ENCODE data around the gene PCDHGA8.
"Not testable (repeated sequence)": the region's sequence is repeated elsewhere in the genome, so short reads cannot be mapped to it uniquely, and the experiment has no call there.

Gene PCDHGA8

GRCh38 chr5:141369994-141370848 lies 22.2 kb upstream of the PCDHGA8 start, which contains the start of gene PCDHGB3:
PCDHGB3 (plus strand) TSS chr5:141370242; CDS start chr5:141370395, 153 bp downstream.
- H3K4me3 ChIP-seq (ENCODE audit: low read depth, low read length), result no peak within 1 kb of the TSS

DNA sequence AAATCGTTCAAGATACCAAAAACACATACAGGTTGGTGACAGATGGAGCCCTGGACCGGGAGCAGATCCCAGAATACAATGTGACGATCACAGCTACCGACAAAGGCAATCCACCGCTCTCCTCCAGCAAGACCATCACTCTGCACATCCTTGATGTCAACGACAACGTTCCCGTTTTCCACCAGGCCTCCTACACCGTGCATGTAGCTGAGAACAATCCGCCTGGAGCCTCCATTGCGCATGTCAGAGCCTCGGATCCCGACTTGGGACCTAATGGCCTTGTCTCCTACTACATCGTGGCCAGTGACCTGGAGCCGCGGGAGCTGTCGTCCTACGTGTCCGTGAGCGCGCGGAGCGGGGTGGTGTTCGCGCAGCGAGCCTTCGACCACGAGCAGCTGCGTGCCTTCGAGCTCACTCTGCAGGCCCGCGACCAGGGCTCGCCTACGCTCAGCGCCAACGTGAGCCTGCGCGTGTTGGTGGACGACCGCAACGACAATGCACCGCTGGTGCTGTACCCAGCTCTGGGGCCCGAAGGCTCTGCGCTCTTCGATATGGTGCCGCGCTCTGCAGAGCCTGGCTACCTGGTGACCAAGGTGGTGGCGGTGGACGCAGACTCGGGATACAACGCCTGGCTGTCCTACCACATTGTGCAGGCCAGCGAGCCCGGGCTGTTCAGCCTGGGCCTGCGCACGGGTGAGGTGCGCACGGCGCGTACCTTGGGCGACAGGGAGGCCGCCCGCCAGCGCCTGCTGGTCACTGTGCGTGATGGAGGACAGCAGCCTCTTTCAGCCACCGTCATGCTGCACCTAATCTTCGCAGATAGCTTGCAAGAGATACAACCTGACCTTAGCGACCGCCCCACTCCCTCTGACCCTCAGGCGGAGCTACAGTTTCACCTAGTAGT lies 20.6 kb upstream of the PCDHGA8 start:
- no peak overlapping the region for H3K4me3 ChIP-seq (ENCODE audit: low read depth, low read length)

DNA sequence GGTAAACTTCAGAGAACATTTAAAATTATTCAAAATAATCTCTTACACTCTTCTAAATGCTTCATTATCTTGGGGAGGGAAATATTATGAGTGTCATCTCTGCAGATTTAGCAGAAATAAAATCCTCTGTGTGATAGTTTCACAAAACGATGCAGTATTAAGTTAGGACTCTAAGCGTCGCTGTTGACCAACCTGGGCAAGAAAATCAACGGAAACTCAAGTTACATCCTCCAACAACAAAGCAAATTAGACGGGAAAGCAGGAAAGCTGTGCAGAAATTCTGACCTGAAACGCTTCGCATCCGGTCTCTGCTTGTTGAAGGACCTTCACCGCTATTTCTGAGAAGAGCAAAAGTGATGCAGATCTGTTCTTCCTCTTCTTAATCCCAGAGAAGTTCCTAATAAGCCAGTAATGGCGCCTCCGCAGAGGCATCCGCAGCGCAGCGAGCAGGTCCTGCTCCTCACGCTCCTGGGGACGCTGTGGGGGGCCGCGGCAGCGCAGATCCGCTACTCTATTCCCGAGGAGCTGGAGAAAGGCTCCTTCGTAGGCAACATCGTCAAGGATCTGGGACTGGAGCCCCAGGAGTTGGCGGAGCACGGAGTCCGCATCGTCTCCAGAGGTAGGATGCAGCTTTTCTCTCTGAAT lies 18.6 kb upstream of the PCDHGA8 start, which contains the start of gene PCDHGA6:
Gene PCDHGA6, plus strand, starts transcription at position 219 of the 645 bp plus-strand sequence. Its CDS starts 193 bp downstream, at position 412.
- H3K4me3 ChIP-seq (ENCODE audit: low read depth, low read length), result no peak within 1 kb of the TSS

DNA sequence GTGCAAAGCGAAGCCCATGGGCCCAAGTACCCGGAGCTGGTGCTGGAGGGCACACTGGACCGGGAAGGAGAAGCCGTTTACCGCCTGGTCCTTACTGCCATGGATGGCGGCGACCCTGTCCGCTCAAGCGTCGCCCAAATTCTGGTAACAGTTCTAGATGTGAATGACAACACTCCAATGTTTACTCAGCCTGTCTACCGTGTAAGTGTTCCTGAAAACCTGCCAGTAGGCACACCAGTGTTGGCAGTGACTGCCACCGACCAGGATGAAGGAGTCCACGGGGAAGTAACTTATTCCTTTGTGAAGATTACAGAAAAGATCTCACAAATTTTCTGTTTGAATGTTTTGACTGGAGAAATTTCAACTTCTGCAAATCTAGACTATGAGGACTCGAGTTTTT lies 17.8 kb upstream of the PCDHGA8 start:
- H3K4me3 ChIP-seq (ENCODE audit: low read depth, low read length), result no peak overlapping the region

DNA sequence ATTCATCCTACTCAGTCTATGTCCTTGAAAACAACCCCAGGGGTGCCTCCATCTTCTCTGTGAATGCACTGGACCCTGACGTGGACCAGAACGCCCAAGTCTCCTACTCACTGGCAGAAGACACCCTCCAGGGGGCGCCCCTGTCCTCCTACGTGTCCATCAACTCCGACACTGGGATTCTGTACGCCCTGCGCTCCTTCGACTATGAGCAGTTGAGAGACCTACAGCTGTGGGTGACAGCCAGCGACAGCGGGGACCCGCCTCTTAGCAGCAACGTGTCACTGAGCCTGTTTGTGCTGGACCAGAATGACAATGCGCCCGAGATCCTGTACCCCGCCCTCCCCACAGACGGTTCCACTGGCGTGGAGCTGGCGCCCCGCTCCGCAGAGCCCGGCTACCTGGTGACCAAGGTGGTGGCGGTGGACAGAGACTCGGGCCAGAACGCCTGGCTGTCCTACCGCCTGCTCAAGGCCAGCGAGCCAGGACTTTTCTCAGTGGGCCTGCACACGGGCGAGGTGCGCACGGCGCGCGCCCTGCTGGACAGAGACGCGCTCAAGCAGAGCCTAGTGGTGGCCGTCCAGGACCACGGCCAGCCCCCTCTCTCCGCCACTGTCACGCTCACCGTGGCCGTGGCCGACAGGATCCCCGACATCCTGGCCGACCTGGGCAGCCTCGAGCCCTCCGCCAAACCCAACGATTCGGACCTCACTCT lies 16.8 kb upstream of the PCDHGA8 start:
- H3K4me3 ChIP-seq (ENCODE audit: low read depth, low read length), result not testable (repeated sequence)

- H3K4me3 ChIP-seq (ENCODE audit: low read depth, low read length), result no peak within 1 kb of the TSS
Observed at GRCh38 chr5:141382469-141383294, 9.8 kb upstream of the PCDHGA8 start, which contains the start of gene PCDHGA7. PCDHGA7 (plus strand) TSS chr5:141382742; CDS start chr5:141382900, 158 bp downstream.

DNA sequence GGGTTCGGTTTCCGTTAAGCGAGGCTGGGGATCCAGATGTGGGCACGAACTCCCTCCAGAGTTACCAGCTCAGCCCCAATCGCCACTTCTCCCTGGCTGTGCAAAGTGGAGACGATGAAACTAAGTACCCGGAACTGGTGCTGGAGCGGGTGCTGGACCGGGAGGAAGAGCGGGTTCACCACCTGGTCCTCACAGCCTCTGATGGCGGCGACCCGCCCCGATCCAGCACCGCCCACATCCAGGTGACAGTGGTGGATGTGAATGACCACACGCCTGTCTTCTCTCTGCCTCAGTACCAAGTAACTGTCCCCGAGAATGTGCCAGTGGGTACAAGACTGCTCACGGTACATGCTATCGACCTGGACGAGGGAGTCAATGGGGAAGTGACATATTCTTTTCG lies 9.1 kb upstream of the PCDHGA8 start:
- H3K4me3 ChIP-seq (ENCODE audit: low read depth, low read length), result no peak overlapping the region

GRCh38 chr5:141384471-141385267 lies 7.8 kb upstream of the PCDHGA8 start:
- H3K4me3 ChIP-seq (ENCODE audit: low read depth, low read length), result no peak overlapping the region

DNA sequence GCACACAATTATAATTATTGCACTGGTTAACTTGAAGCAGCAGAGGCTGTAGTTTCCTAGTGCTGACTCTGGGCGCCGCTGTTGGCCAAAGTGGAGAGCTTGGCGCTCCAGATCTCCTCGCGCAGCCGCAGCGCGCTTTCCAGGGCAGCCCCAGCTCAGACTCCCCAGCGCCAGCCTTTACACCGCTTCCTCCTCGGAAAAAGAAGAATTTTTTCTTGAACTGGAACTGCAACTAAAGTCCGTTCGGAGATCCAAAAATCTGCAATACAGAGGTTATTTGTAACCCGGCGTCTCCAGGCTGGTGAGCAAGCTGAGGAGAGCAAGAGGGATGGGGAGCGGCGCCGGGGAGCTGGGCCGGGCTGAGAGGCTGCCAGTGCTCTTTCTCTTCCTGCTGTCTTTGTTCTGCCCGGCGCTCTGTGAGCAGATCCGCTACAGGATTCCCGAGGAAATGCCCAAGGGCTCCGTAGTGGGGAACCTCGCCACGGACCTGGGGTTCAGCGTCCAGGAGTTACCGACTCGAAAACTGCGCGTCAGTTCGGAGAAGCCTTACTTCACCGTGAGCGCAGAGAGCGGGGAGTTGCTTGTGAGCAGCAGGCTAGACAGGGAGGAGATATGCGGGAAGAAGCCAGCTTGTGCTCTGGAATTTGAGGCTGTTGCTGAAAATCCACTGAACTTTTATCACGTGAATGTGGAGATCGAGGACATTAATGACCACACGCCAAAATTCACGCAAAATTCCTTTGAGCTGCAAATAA lies 4.7 kb upstream of the PCDHGA8 start, which contains the start of gene PCDHGB4:
Gene PCDHGB4, plus strand, starts transcription at position 142 of the 755 bp plus-strand sequence. Its CDS starts 187 bp downstream, at position 329.
- peak within 1 kb of the TSS; percentile 25 for H3K4me3 ChIP-seq (ENCODE audit: low read depth, low read length)

GRCh38 chr5:141388661-141389060 lies 3.8 kb upstream of the PCDHGA8 start:
- H3K4me3 ChIP-seq (ENCODE audit: low read depth, low read length), result no peak overlapping the region

DNA sequence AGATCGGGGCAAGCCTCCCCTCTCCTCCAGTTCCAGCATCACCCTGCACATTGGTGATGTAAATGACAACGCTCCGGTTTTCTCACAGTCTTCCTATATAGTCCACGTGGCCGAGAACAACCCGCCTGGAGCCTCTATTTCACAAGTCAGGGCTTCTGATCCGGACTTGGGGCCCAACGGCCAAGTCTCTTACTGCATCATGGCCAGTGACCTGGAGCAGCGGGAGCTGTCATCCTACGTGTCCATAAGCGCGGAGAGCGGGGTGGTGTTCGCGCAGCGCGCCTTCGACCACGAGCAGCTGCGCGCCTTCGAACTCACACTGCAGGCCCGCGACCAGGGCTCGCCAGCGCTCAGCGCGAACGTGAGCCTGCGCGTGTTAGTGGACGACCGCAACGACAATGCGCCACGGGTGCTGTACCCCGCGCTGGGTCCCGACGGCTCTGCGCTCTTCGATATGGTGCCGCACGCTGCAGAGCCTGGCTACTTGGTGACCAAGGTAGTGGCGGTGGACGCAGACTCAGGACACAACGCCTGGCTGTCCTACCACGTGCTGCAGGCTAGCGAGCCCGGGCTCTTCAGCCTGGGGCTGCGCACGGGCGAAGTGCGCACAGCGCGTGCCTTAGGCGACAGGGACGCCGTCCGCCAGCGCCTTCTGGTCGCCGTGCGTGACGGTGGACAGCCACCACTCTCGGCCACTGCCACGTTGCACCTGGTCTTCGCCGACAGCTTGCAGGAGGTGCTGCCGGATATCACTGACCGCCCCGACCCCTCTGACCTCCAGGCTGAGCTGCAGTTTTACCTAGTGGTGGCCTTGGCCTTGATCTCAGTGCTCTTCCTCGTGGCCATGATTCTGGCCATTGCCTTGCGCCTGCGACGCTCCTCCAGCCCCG lies 3.0 kb upstream of the PCDHGA8 start:
- H3K4me3 ChIP-seq (ENCODE audit: low read depth, low read length), result no peak overlapping the region

DNA sequence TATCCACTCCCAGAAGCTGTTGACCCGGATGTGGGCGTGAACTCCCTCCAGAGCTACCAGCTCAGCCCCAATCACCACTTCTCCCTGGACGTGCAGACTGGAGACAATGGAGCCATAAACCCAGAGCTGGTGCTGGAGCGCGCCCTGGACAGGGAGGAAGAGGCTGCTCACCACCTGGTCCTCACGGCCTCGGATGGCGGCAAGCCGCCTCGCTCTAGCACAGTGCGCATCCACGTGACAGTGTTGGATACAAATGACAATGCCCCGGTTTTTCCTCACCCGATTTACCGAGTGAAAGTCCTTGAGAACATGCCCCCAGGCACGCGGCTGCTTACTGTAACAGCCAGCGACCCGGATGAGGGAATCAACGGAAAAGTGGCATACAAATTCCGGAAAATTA lies 834 bp downstream of the PCDHGA8 start:
- H3K4me3 ChIP-seq (ENCODE audit: low read depth, low read length), result no peak overlapping the region

GRCh38 chr5:141394401-141395187 lies 2.2 kb downstream of the PCDHGA8 start:
- H3K4me3 ChIP-seq (ENCODE audit: low read depth, low read length), result not testable (repeated sequence)

- H3K4me3 ChIP-seq (ENCODE audit: low read depth, low read length), result not testable (repeated sequence)
Observed at GRCh38 chr5:141397756-141398551, 5.5 kb downstream of the PCDHGA8 start, which contains the start of gene PCDHGB5. PCDHGB5 (plus strand) TSS chr5:141397947; CDS start chr5:141398128, 181 bp downstream.

GRCh38 chr5:141398608-141399007 lies 6.2 kb downstream of the PCDHGA8 start:
- H3K4me3 ChIP-seq (ENCODE audit: low read depth, low read length), result no peak overlapping the region
